OCI-LY7 (cell line): Measurements from ENCODE around the gene PAK5.

Experiments used
- EZH2phosphoT487 ChIP-seq: fragments of 200-600 bp; sonication (generic); IDR thresholded peaks from 2 replicates; pipeline ENCODE4 v1.6.1; 2018; ENCODE audit warnings: low read depth, borderline replicate concordance, mild to moderate bottlenecking, mixed run types, antibody characterized with exemption, low read length, moderate library complexity, mixed read lengths
- TF ChIP-seq, protein P1 (sequence below): fragments of 200-600 bp; sonication (generic); conservative IDR thresholded peaks from 2 replicates; pipeline ENCODE4 v1.5.1; 2014; ENCODE audit warnings: mild to moderate bottlenecking, antibody characterized with exemption, low read length, moderate library complexity, mixed read lengths

DNA sequence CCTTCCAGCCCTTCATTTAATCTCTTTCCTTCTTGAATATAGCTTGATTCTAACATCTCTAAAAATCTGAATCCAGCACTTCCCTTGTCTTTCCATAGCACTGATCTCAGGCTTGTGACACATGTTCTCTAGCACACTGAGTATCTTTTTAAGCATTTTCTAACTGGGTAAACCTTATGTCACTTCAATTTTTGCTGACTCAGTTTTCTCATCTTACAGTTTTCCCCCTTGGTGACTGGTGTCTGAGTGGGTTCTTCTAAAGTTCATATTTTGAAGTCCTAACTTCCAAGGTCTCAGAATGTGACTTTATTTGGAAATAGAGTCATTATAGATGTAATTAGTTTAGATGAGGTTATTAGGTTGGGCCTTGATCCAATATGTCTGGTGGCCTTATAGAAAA is 153.9 kb downstream of the PAK5 start:
- no peak for TF ChIP-seq EZH2phosphoT487
- TF ChIP-seq, protein P1, sequence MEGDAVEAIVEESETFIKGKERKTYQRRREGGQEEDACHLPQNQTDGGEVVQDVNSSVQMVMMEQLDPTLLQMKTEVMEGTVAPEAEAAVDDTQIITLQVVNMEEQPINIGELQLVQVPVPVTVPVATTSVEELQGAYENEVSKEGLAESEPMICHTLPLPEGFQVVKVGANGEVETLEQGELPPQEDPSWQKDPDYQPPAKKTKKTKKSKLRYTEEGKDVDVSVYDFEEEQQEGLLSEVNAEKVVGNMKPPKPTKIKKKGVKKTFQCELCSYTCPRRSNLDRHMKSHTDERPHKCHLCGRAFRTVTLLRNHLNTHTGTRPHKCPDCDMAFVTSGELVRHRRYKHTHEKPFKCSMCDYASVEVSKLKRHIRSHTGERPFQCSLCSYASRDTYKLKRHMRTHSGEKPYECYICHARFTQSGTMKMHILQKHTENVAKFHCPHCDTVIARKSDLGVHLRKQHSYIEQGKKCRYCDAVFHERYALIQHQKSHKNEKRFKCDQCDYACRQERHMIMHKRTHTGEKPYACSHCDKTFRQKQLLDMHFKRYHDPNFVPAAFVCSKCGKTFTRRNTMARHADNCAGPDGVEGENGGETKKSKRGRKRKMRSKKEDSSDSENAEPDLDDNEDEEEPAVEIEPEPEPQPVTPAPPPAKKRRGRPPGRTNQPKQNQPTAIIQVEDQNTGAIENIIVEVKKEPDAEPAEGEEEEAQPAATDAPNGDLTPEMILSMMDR = no peak
